Skeletal muscle satellite cell (primary cell): ENCODE data around the gene MAGEB17.
A peak's percentile ranks its signal among the peaks of the same experiment; 100 is the strongest.
"Not testable (repeated sequence)": the region's sequence is repeated elsewhere in the genome, so short reads cannot be mapped to it uniquely, and the experiment has no call there.

ENCODE experiments used
- H3K27me3 ChIP-seq: 2 replicates; pipeline ENCODE4 v1.7.0; 2013; ENCODE audit warnings: low read length; ENCODE audit not compliant: control insufficient read depth, insufficient read depth
- H3K36me3 ChIP-seq: 2 replicates; pipeline ENCODE4 v1.7.0; 2013; ENCODE audit warnings: mild to moderate bottlenecking, control low read depth, low read length; ENCODE audit not compliant: insufficient read depth
- H3K4me1 ChIP-seq: 2 replicates; pipeline ENCODE4 v1.7.0; 2013; ENCODE audit warnings: low read length; ENCODE audit not compliant: control insufficient read depth, insufficient read depth
- H3K4me2 ChIP-seq: 2 replicates; pipeline ENCODE4 v1.7.0; 2013; ENCODE audit warnings: mild to moderate bottlenecking, low read length
- H3K4me3 ChIP-seq: 2 replicates; pipeline ENCODE4 v1.7.0; 2013; ENCODE audit warnings: low read length
- H3K9ac ChIP-seq: 2 replicates; pipeline ENCODE4 v1.7.0; 2013; ENCODE audit warnings: mild to moderate bottlenecking, low read depth, low read length, moderate library complexity
- H3K9me3 ChIP-seq: replicated peaks from 2 replicates; pipeline ENCODE4 v1.7.0; 2013; ENCODE audit warnings: mild to moderate bottlenecking, control low read depth, low read length

The MAGEB17 gene

DNA sequence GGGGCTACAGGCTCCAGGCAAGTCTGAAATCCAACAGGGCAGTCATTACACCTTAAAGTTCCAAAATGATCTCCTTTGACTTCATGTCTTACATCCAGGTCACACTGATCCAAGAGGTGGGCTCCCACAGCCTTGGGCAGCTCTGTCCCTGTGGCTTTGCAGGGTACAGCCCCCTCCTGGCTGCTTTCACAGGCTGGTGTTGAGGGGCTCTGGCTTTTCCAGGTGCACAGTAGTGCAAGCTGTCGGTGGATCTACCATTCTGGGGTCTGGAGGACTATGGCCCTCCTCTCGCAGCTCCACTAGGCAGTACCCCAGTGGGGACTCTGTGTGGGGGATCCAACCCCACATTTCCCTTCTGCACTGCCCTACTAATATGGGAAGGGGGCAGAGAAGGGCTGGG lies 6.1 kb upstream of the MAGEB17 start:
- not testable (repeated sequence) for H3K9ac ChIP-seq, H3K27me3 ChIP-seq, H3K36me3 ChIP-seq, H3K4me3 ChIP-seq, H3K9me3 ChIP-seq
- Histone ChIP-seq H3K4me2 (peak overlapping the region; percentile 11), H3K4me1 (peaks cover 13% of the 10 kb centered on the region)

DNA sequence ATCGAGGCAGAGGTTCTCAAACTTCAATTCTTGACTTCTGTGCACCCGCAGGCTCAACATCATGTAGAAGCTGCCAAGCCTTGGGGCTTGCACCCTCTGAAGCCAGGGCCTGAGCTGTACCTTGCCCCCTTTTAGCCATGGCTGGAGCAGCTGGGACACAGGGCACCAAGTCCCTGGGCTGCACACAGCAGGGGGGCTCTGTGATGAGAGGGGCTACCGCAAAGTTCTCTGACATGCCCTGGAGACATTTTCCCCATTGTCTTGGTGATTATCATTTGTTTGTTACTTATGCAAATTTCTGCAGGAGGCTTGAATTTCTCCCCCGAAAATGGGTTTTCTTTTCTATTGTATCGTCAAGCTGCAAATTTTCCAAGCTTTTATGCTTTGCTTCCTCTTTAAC lies 4.9 kb upstream of the MAGEB17 start:
- Histone ChIP-seq H3K4me1 (peaks cover 13% of the 10 kb centered on the region), H3K9me3 (no peaks in the 10 kb centered on the region), H3K4me3 (no peak overlapping the region), H3K4me2 (no peak overlapping the region), H3K36me3 (no peaks in the 10 kb centered on the region), H3K27me3 (no peaks in the 10 kb centered on the region), H3K9ac (no peak overlapping the region)

DNA sequence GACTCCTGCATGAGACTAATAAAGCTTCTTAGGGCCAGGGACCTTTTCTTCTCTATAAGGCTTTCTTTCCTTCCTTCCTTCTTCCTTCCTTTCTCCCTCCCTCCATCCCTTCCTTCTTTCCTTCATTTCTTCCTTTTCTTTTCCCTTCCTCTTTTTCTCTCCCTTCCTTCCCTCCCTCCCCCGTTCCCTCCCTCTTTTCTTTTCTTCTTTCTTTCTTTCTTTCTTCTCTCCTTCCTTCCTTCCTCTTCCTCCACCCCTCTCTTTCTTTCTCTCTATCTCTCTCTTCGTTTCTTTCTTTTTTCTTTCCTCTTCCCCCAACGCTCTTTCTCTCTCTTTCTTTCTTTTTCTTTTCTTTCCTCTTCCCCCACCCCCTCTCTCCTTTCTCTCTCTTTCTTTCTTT lies 2.5 kb upstream of the MAGEB17 start:
- Histone ChIP-seq H3K4me3 (no peak overlapping the region), H3K4me1 (peaks cover 13% of the 10 kb centered on the region), H3K27me3 (no peaks in the 10 kb centered on the region), H3K36me3 (no peaks in the 10 kb centered on the region), H3K9me3 (no peaks in the 10 kb centered on the region), H3K9ac (no peak overlapping the region), H3K4me2 (no peak overlapping the region)

DNA sequence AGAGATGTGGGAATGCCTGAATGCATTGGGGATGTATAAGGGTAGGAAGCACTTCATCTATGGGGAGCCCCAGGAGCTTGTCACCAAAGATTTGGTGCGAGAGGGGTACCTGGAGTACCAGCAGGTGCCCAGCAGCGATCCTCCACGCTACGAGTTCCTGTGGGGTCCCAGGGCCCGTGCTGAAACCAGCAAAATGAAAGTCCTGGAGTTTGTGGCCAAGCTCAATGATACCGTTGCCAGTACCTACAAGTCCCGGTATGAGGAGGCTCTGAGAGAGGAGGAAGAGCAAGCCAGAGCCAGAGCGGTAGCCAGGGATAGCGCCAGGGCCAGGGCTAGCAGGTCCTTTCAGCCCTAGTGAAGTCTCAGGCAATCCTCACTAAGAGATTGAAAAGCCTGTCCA lies 3.8 kb downstream of the MAGEB17 start:
- H3K4me3 ChIP-seq = no peak overlapping the region
- no peaks in the 10 kb centered on the region for H3K27me3 ChIP-seq
- no peak overlapping the region for H3K9ac ChIP-seq
- H3K4me2 ChIP-seq = no peak overlapping the region
- no peaks in the 10 kb centered on the region for H3K9me3 ChIP-seq
- no peaks in the 10 kb centered on the region for H3K4me1 ChIP-seq
- no peaks in the 10 kb centered on the region for H3K36me3 ChIP-seq

DNA sequence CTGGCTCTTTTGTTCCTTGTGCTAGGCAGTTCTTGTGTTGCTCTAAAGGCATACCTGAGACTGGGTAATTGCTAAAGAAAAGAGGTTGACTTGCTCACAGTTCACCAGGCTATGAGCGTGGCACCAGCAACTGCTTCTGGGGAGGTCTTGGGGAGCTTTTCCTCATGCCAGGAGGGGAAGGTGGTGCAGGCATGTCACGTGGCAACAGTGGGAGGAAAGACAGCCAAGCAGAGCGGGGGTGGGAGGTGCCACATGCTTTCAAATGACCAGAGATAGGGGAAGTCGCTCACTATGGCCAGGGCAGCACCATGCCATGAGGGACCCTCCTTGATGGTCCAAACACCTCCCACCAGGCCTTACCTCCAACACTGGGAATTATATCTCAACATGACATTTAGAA lies 4.7 kb downstream of the MAGEB17 start:
- Histone ChIP-seq H3K27me3 (no peaks in the 10 kb centered on the region), H3K4me2 (no peak overlapping the region), H3K4me3 (no peak overlapping the region), H3K4me1 (no peaks in the 10 kb centered on the region), H3K9ac (no peak overlapping the region), H3K36me3 (no peaks in the 10 kb centered on the region), H3K9me3 (no peaks in the 10 kb centered on the region)

DNA sequence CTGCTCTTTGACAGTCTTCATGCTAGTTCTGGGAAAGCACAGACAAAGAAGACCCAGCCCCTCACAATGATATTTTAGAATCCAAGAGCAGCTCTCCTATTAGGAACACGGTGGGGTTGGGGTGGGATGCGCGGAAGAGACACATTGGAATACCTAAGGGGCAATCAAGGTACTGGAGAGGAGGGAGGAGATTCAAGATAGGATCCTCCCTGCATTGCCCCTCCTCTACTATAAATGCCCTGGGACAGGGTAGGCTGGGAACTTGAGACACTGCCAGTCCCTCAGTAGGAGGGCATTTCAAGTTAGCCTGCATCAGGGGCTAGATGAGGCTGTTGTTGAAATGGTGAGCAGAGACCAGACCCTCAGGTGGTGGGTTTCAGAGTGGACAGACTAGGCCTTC lies 5.1 kb downstream of the MAGEB17 start:
- H3K4me1 ChIP-seq = no peaks in the 10 kb centered on the region
- H3K27me3 ChIP-seq = no peaks in the 10 kb centered on the region
- no peaks in the 10 kb centered on the region for H3K9me3 ChIP-seq
- no peak overlapping the region for H3K9ac ChIP-seq
- H3K36me3 ChIP-seq = no peaks in the 10 kb centered on the region
- H3K4me3 ChIP-seq = no peak overlapping the region
- no peak overlapping the region for H3K4me2 ChIP-seq

DNA sequence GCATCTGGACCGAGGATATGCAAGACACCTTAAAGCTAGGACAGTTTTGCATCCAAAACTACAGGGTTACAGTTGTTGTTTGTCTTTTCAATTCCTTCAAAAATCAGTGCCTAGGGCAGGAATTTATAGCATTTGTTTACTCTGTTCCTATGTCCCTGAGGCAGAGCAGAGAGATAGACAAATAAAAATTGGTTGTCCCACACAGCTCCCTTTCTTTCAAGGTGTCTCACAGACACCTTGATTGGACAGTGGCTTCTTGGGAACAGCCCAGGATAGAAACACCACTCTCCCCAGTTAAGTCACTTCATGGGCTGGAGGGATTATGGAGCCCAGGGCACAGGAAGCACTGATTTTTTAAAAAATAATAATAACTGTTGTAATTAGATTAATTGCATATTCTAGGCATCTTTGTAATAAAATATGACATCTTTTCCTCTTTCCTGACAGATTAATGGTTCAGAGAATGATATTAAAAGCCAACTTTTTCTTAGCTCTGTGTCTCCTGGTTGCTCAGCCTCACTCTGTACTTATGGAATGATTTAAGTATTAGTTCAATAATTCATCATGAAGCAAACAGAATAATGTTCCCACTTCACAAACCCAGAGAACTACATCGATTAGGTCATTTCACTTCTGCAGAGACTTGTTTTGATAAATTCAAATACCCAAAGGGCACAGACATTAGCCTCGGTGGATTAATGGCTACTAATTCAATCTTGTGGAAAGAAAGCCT lies 8.2 kb downstream of the MAGEB17 start:
- Histone ChIP-seq H3K4me2 (no peak overlapping the region), H3K9ac (no peak overlapping the region), H3K4me3 (no peak overlapping the region), H3K4me1 (no peaks in the 10 kb centered on the region), H3K36me3 (no peaks in the 10 kb centered on the region), H3K27me3 (no peaks in the 10 kb centered on the region), H3K9me3 (no peaks in the 10 kb centered on the region)

DNA sequence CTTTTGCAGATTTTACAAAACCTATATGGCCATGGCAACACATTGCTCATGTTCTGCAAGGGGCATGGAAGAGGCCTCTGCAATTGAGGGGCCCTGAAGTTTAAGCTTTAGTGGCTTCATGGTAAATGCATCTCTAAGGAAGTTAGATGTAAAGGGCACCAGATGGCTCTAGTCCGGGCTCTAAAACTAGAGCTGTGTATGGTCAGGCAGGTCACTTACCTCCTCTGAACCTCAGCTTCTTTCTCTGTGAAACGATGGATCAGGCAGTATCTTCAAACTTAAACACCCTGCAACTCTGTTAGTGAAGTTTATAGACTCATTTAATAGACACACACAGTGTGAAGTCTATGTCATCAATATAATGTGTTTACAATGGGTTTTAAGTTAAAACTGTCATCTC lies 10.0 kb downstream of the MAGEB17 start:
- Histone ChIP-seq H3K9me3 (no peaks in the 10 kb centered on the region), H3K4me1 (no peaks in the 10 kb centered on the region), H3K27me3 (no peaks in the 10 kb centered on the region), H3K36me3 (no peaks in the 10 kb centered on the region), H3K4me3 (no peak overlapping the region), H3K9ac (no peak overlapping the region), H3K4me2 (no peak overlapping the region)

DNA sequence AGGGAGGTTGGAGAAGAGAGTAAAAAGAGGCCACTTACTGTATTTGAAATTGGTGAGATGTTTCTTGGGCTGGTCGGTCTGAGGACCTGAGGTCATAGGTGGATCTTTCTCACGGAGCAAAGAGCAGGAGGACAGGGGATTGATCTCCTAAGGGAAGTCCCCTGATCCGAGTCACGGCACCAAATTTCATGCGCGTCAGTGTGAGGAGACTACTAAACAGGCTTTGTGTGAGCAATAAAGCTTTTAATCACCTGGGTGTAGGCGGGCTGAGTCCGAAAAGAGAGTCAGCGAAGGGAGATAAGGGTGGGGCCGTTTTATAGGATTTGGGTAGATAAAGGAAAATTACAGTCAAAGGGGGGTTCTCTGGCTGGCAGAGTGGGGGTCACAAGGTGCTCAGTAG lies 16.6 kb downstream of the MAGEB17 start:
- peaks cover 16% of the 10 kb centered on the region for H3K4me1 ChIP-seq
- not testable (repeated sequence) for H3K27me3 ChIP-seq, H3K4me2 ChIP-seq, H3K36me3 ChIP-seq, H3K9ac ChIP-seq, H3K4me3 ChIP-seq, H3K9me3 ChIP-seq

DNA sequence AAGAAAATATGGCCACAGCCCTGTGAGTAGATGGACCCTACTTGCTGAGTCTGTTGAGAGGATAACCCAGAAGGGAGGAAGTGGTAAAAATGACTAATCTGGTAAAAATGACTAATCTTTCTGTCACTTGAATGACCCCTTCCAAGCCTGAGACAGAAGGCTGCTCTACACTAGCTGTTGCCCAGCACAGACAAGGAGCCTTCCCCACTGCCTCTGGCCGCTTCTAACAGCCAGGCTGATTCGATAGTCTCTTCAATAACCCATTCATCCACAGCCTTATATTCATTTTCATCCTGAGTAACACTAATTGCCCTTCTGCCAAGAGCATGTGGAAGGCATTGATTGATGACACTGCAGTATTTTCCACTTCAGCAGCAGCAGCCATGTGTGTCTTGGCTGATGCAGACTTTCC lies 18.4 kb downstream of the MAGEB17 start:
- H3K9ac ChIP-seq = peak overlapping the region; percentile 12
- H3K9me3 ChIP-seq = no peaks in the 10 kb centered on the region
- H3K4me1 ChIP-seq = peaks cover 16% of the 10 kb centered on the region
- H3K36me3 ChIP-seq = no peaks in the 10 kb centered on the region
- no peak overlapping the region for H3K4me2 ChIP-seq
- H3K27me3 ChIP-seq = no peaks in the 10 kb centered on the region
- H3K4me3 ChIP-seq = no peak overlapping the region

DNA sequence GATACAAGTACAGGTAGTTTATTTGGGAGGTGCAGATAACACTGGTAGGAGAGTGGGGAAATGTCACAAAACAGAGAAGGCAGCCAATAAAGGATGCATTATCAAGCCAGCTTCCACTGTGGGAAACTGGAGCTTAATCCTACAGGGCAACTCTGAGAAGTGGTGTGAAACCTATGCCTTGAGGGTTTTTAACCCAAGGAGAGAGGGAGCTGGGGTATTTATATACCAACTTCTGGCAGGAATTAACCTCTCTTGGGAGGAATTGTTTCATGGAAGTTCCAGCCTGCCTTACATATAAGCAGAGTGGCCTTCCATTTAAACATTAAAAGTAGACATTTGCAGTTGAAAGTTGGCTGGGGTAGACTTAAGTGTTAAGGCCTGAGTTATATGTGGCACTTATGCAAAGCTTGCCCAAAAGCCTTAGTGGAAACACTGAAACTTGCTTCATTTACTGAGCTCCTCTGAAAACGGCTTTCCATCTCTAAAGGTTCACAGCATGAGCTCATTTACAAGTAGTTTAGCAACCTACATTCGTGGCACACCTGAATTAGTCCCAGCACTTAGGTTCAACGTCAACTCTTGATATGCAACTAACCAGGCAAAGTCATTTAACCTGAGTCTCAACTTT lies 19.2 kb downstream of the MAGEB17 start:
- H3K36me3 ChIP-seq = no peaks in the 10 kb centered on the region
- no peak overlapping the region for H3K4me3 ChIP-seq
- H3K27me3 ChIP-seq = no peaks in the 10 kb centered on the region
- no peak overlapping the region for H3K9ac ChIP-seq
- no peak overlapping the region for H3K4me2 ChIP-seq
- peaks cover 16% of the 10 kb centered on the region for H3K4me1 ChIP-seq
- no peaks in the 10 kb centered on the region for H3K9me3 ChIP-seq
